AG04450 (cell line): ENCODE results near the gene ITGB2. TPM values are rescaled to one million over a fixed set of nuclear protein-coding genes. Genes with fewer than 3 reads are reported as not detected.

ENCODE experiments used
- CTCF ChIA-PET: fragments of 300-600, 350-600 bp; formaldehyde crosslinking; extraction: SDS; loops from one replicate; lab custom pipeline; 2022; ENCODE audit warnings: antibody characterized with exemption, inconsistent platforms; lab: Charles Lee
- POLR2A ChIA-PET: fragments of 350-600 bp; formaldehyde crosslinking; extraction: SDS; loops from one replicate; lab custom pipeline; 2021; ENCODE audit warnings: antibody characterized with exemption, inconsistent platforms; lab: Yijun Ruan, JAX
- DNase-seq: peaks from one replicate; pipeline ENCODE4 v3.0.0-alpha.2; 2011; ENCODE audit warnings: low read depth, low spot score
- H3K27ac ChIP-seq: one replicate; pipeline ENCODE4 v1.5.1; 2012; ENCODE audit warnings: low read depth, low read length, control low read depth
- H3K27me3 ChIP-seq: one replicate; pipeline ENCODE4 v1.6.0; 2012; ENCODE audit warnings: low read length; ENCODE audit not compliant: control insufficient read depth, insufficient read depth
- H3K4me3 ChIP-seq: 2 replicates; pipeline ENCODE4 v1.5.1; 2011; ENCODE audit warnings: mild to moderate bottlenecking, low read depth, low read length, control low read depth
- H3K9me3 ChIP-seq: 2 replicates; pipeline ENCODE4 v1.5.1; 2012; ENCODE audit warnings: low read length; ENCODE audit not compliant: control insufficient read depth, insufficient read depth
- CTCF ChIP-seq: IDR thresholded peaks from 2 replicates; pipeline ENCODE4 v1.5.1; 2011; ENCODE audit warnings: low read depth, low read length, control low read depth, inconsistent platforms
- polyA plus RNA-seq: library from polyadenylated mRNA; depleted of rRNA; stranded (reverse); fragments of >200 nt; gene quantifications from 2 replicates; pipeline ENCODE4 v1.2.3, GENCODE V29; 2011

Gene ITGB2
- polyA plus RNA-seq, 1 experiment: 0.04 TPM

GRCh38 chr21:44923480-44924084 is 2.9 kb upstream of the ITGB2 start:
- ChIA-PET POLR2A (no interaction called here), CTCF (interaction anchor here (0.6 kb wide), 1 partner anchor 9 kb away, joined by 3 read pairs; no protein-coding TSS in a partner anchor)
- Histone ChIP-seq H3K9me3 (no peaks in the 10 kb centered on the region; the same call in 1 of the 2 replicates), H3K27ac (no peak overlapping the region), H3K4me3 (no peak overlapping the region), H3K27me3 (peaks cover 66% of the 10 kb centered on the region)
- TF ChIP-seq CTCF: no peak
- DNase-seq: no peak

- Histone ChIP-seq H3K4me3 (no peak overlapping the region), H3K9me3 (no peaks in the 10 kb centered on the region; the same call in 1 of the 2 replicates), H3K27ac (no peak overlapping the region), H3K27me3 (peaks cover 78% of the 10 kb centered on the region)
- ChIA-PET POLR2A (no interaction called here), CTCF (no interaction called here)
- TF ChIP-seq CTCF: no peak
- no peak for DNase-seq
Observed at GRCh38 chr21:44921928-44922327, 1.2 kb upstream of the ITGB2 start.

- Histone ChIP-seq H3K4me3 (no peak overlapping the region), H3K27ac (no peak overlapping the region), H3K27me3 (peaks cover 73% of the 10 kb centered on the region), H3K9me3 (no peaks in the 10 kb centered on the region; the same call in 1 of the 2 replicates)
- TF ChIP-seq CTCF: no peak
- DNase-seq: no peak
- ChIA-PET CTCF (no interaction called here), POLR2A (no interaction called here)
Observed at GRCh38 chr21:44919913-44920693, 596 bp downstream of the ITGB2 start.

- H3K27me3 ChIP-seq: peaks cover 68% of the 10 kb centered on the region
- no peak for TF ChIP-seq CTCF
- DNase-seq: no peak
- POLR2A ChIA-PET: no interaction called here
- CTCF ChIA-PET: no interaction called here
- H3K27ac ChIP-seq: no peak overlapping the region
- no peak overlapping the region for H3K4me3 ChIP-seq
- H3K9me3 ChIP-seq: no peaks in the 10 kb centered on the region; the same call in 1 of the 2 replicates
Observed at GRCh38 chr21:44919111-44919912, 1.4 kb downstream of the ITGB2 start.
